HEK293T (cell line): ENCODE data around the gene DOCK2.

Experiments used
- CTCF ChIA-PET: fragments of 350-600 bp; formaldehyde crosslinking; extraction: SDS; loops from one replicate; lab custom pipeline; 2021; ENCODE audit warnings: antibody characterized with exemption, inconsistent platforms; lab: Yijun Ruan, JAX
- POLR2A ChIA-PET: fragments of 350-600 bp; formaldehyde crosslinking; extraction: SDS; loops from one replicate; lab custom pipeline; 2020; ENCODE audit warnings: antibody characterized with exemption, inconsistent platforms; lab: Yijun Ruan, JAX
- DNase-seq: peaks from one replicate; pipeline ENCODE4 v3.0.0; 2012; ENCODE audit warnings: mixed read lengths; ENCODE audit errors: extremely low spot score
- ARNT ChIP-seq: fragments of 450-650 bp; IDR thresholded peaks from 2 replicates; pipeline ENCODE4 v1.6.1; 2017; ENCODE audit warnings: mild to moderate bottlenecking
- BHLHE40 ChIP-seq: fragments of 450-650 bp; IDR thresholded peaks from 2 replicates; pipeline ENCODE4 v1.6.1; 2016; ENCODE audit warnings: mild to moderate bottlenecking, moderate library complexity, borderline replicate concordance
- CTBP1 ChIP-seq: fragments of 450-650 bp; IDR thresholded peaks from 2 replicates; pipeline ENCODE4 v1.6.1; 2016; ENCODE audit warnings: borderline replicate concordance
- ELF4 ChIP-seq: fragments of 450-650 bp; IDR thresholded peaks from 2 replicates; pipeline ENCODE4 v1.6.1; 2017; ENCODE audit warnings: antibody characterized with exemption
- FOXA1 ChIP-seq: fragments of 450-650 bp; IDR thresholded peaks from 2 replicates; pipeline ENCODE4 v1.6.1; 2016; ENCODE audit warnings: mild to moderate bottlenecking
- FOXK2 ChIP-seq: fragments of 450-650 bp; IDR thresholded peaks from 2 replicates; pipeline ENCODE4 v1.6.1; 2016; ENCODE audit warnings: mild to moderate bottlenecking
- FOXM1 ChIP-seq: fragments of 450-650 bp; IDR thresholded peaks from 2 replicates; pipeline ENCODE4 v1.6.1; 2017; ENCODE audit warnings: mild to moderate bottlenecking, borderline replicate concordance
- HDGF ChIP-seq: fragments of 450-650 bp; IDR thresholded peaks from 2 replicates; pipeline ENCODE4 v1.6.1; 2017; ENCODE audit warnings: antibody characterized with exemption, borderline replicate concordance
- L3MBTL2 ChIP-seq: fragments of 450-650 bp; conservative IDR thresholded peaks from 2 replicates; pipeline ENCODE4 v1.6.1; 2016; ENCODE audit warnings: mild to moderate bottlenecking
- LEF1 ChIP-seq: fragments of 450-650 bp; IDR thresholded peaks from 2 replicates; pipeline ENCODE4 v1.6.1; 2017; ENCODE audit warnings: mild to moderate bottlenecking, borderline replicate concordance
- NFRKB ChIP-seq: fragments of 450-650 bp; IDR thresholded peaks from 2 replicates; pipeline ENCODE4 v1.6.1; 2016; ENCODE audit warnings: mild to moderate bottlenecking, moderate library complexity
- PKNOX1 ChIP-seq: fragments of 450-650 bp; IDR thresholded peaks from 2 replicates; pipeline ENCODE4 v1.6.1; 2016
- SP1 ChIP-seq: fragments of 450-650 bp; IDR thresholded peaks from 2 replicates; pipeline ENCODE4 v1.6.1; 2017
- SUZ12 ChIP-seq: fragments of 450-650 bp; IDR thresholded peaks from 2 replicates; pipeline ENCODE4 v1.6.1; 2016; ENCODE audit warnings: mild to moderate bottlenecking
- TARDBP ChIP-seq: fragments of 450-650 bp; IDR thresholded peaks from 2 replicates; pipeline ENCODE4 v1.6.1; 2016
- ZNF384 ChIP-seq: fragments of 450-650 bp; IDR thresholded peaks from 2 replicates; pipeline ENCODE4 v1.6.1; 2016

DOCK2 gene

GRCh38 chr5:169697976-169698375 is 60.9 kb downstream of the DOCK2 start:
- CTCF ChIA-PET = interaction anchor here (0.6 kb wide), 1 partner anchor 882 kb away, joined by 3 read pairs; no protein-coding TSS in a partner anchor
- POLR2A ChIA-PET = no interaction called here
- DNase-seq = no peak
- TF ChIP-seq L3MBTL2 (no peak), CTBP1 (no peak), BHLHE40 (no peak), PKNOX1 (no peak), ZNF384 (no peak)

- ChIA-PET CTCF (interaction anchor here (0.6 to 4.6 kb wide), 3 partner anchors 280 to 405 kb away, joined by 3 to 35 read pairs (median 5); partner anchors contain the start of gene INSYN2B), POLR2A (no interaction called here)
- DNase-seq = no peak
- no peak for TF ChIP-seq SUZ12
- no peak for TF ChIP-seq PKNOX1
- TF ChIP-seq CTBP1 = no peak
- TF ChIP-seq HDGF = no peak
- TF ChIP-seq FOXK2 = no peak
- no peak for TF ChIP-seq ELF4
- no peak for TF ChIP-seq SP1
- TF ChIP-seq TARDBP = no peak
- no peak for TF ChIP-seq ARNT
- TF ChIP-seq FOXA1 = no peak
These were observed 63.5 kb downstream of the DOCK2 start for GRCh38 chr5:169700611-169701010.

GRCh38 chr5:169701910-169702451 is 64.9 kb downstream of the DOCK2 start:
- TF ChIP-seq ZNF384 = no peak
- TF ChIP-seq HDGF = no peak
- no peak for TF ChIP-seq LEF1
- no peak for TF ChIP-seq TARDBP
- TF ChIP-seq PKNOX1 = no peak
- TF ChIP-seq FOXA1 = no peak
- TF ChIP-seq ARNT = no peak
- no peak for TF ChIP-seq ELF4
- no peak for TF ChIP-seq L3MBTL2
- TF ChIP-seq SUZ12 = no peak
- TF ChIP-seq FOXM1 = no peak
- TF ChIP-seq NFRKB = no peak
- TF ChIP-seq FOXK2 = no peak
- TF ChIP-seq SP1 = no peak
- TF ChIP-seq CTBP1 = no peak
- no peak for TF ChIP-seq BHLHE40
- POLR2A ChIA-PET = no interaction called here
- CTCF ChIA-PET = interaction anchor here (0.6 to 4.6 kb wide), 8 partner anchors 9 to 372 kb away, joined by 3 to 35 read pairs (median 5); partner anchors contain the start of gene INSYN2B
- DNase-seq = peak; percentile 34

GRCh38 chr5:169702693-169703481 is 65.8 kb downstream of the DOCK2 start:
- CTCF ChIA-PET = interaction anchor here (0.6 to 4.6 kb wide), 7 partner anchors 8 to 694 kb away, joined by 3 to 35 read pairs (median 4); partner anchors contain the start of gene INSYN2B
- POLR2A ChIA-PET = no interaction called here
- no peak for DNase-seq
- no peak for TF ChIP-seq PKNOX1
- no peak for TF ChIP-seq BHLHE40
- no peak for TF ChIP-seq ELF4

- no peak for DNase-seq
- POLR2A ChIA-PET = no interaction called here
- TF ChIP-seq ZNF384 (no peak), TARDBP (no peak), SUZ12 (no peak), ELF4 (no peak), FOXA1 (no peak), LEF1 (no peak), HDGF (no peak), PKNOX1 (no peak), L3MBTL2 (no peak), ARNT (no peak), FOXM1 (no peak), BHLHE40 (no peak), CTBP1 (no peak), NFRKB (no peak), FOXK2 (no peak), SP1 (no peak)
- CTCF ChIA-PET = no interaction called here
These were observed 66.7 kb downstream of the DOCK2 start for GRCh38 chr5:169703813-169704212.
